Measurements from ENCODE around the gene THPO.

DNA sequence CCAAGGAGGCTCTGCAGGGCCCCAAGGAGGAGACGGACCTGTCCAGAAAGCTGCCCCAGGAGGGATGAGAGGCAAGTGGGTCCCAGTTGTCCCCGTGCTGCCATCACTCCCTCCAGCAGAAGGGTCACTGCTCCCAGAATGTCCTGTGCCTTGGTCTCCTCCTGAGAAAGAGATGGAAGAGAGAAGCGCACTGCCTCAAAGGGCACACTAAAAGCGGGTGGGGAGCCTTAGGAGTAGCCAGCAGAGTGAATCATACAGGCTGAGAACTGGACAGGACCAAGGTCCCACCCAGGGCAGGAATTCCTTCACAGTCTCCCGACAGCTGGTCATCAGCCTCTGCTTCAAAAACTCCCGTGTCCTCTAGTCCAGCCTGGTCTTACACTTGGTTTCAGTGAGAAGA is 4.6 kb downstream of the THPO start:
- TF ChIP-seq, protein P1, sequence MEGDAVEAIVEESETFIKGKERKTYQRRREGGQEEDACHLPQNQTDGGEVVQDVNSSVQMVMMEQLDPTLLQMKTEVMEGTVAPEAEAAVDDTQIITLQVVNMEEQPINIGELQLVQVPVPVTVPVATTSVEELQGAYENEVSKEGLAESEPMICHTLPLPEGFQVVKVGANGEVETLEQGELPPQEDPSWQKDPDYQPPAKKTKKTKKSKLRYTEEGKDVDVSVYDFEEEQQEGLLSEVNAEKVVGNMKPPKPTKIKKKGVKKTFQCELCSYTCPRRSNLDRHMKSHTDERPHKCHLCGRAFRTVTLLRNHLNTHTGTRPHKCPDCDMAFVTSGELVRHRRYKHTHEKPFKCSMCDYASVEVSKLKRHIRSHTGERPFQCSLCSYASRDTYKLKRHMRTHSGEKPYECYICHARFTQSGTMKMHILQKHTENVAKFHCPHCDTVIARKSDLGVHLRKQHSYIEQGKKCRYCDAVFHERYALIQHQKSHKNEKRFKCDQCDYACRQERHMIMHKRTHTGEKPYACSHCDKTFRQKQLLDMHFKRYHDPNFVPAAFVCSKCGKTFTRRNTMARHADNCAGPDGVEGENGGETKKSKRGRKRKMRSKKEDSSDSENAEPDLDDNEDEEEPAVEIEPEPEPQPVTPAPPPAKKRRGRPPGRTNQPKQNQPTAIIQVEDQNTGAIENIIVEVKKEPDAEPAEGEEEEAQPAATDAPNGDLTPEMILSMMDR (conservative IDR thresholded peaks at IDR 0.05; ENCODE audit: low read depth, low read length) = no peak
- TF ChIP-seq EZH2phosphoT487 (IDR thresholded peaks at IDR 0.05; ENCODE audit: borderline replicate concordance, low read length) = no peak
- no peak for TF ChIP-seq EZH2 (IDR thresholded peaks at IDR 0.05; ENCODE audit: low read length, unreplicated experiment)

Measured in PC-3 (cell line).